ENCODE measurements around the gene FOXD2.

FOXD2 gene

DNA sequence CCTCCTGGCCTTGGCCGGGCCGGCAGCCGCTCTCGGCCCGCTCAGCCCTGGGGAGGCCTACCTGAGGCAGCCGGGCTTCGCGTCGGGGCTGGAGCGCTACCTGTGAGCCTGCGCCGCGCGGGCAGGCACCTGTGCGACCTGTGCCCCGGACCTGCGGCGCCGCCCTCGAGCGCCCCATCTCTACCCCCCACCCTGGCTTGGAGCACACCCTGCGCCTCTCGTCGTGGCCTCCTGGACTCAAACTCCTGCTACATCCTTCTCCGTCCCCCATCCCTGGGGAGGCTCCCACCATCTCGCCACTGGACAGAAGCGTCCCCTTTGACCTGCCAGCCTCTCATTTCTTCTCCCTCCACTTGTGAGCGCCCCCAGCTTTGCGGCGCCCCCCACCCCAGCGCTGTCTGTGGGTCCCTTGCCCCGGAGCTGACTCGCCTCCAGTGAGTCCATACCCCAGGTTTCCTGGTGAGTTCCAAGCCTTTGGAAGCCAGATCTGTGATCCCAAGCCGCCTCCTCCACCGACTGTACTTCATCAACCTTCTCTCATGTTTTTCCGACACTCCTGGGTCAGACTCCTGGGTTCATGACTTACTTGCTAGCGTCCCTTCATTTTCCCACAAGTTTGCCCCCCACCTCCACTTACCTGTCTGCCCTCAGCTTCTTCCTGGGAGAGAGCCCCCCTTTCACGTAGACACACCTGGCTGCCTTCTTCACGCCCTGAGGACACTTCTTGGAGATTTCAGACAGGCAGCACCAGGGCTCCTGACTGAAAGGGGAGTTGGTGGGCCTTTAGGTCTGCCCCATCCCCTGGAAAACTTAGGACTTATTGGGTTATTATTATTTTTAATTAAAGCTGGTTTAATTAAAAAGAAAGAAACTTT, 20.4 kb upstream of the FOXD2 start:
- DNase-seq (ENCODE audit: low spot score): no peak

DNA sequence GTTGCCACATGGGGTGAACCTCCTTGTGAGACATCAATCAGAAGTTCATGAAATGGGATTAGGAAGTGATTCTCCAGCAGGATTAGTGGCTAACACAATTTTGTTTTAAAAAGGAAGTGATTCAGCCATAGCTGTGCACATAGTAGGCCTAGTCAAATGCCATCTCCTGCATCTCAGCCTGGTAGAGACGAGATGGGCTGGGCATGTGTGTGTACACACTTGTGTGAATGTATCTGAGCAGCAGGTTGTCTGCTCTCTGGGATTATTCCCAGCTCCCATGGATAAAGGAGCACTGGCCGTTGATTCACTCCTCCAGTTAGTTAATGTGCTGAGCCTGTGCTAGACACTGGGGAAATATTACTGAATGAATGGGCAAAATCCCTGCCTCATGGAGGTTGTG, 19.7 kb upstream of the FOXD2 start:
- no peak for DNase-seq (ENCODE audit: low spot score)

DNA sequence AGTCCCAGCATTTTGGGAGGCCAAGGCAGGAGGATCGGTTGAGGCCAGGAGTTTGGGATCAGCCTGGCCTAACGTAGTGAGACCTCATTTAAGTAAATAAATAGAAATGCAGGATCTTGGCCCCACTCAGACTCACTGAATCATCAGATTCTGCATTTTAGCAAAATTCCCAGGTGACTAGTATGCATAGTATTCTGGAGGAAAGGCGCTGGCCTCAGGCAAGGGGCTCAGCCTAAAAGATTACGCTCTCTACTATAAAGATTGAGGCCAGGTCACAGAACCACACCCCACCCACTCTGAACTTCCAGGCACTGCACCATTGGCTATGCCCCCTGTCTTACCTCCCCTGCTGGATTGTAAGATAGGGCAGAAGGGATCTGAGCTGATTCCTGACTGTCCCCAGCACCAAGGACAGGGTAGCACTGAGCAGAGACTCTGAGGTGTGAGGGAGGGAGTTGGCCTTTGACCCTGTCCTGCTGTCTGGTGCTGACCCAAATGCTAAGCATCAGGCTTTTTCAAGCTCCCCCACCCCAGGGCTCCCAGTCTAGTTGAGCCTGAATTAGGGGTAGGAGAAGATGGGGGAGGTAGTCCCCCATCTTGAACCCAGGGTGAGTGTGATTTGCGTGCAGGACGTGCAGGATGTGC, 19.0 kb upstream of the FOXD2 start:
- DNase-seq (ENCODE audit: low spot score): no peak

DNA sequence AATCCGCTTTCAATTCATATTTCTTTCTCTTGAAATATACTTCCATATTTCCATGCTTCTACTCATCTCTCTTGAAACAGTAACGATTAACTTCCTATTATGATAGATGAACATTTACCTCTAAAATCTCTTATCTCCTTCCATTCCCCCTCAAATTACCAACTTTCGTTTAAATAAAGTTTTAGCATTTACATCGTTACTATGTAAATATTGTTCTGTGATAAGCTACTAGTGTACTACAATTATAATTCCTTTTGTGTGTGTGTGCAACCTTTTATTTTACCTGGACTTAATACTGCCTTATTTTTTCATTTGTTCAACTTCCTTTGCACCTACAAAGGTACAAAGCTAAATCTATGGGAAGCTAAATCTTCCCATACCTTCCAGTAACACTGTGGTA, 17.3 kb upstream of the FOXD2 start:
- no peak for DNase-seq (ENCODE audit: low spot score)

DNA sequence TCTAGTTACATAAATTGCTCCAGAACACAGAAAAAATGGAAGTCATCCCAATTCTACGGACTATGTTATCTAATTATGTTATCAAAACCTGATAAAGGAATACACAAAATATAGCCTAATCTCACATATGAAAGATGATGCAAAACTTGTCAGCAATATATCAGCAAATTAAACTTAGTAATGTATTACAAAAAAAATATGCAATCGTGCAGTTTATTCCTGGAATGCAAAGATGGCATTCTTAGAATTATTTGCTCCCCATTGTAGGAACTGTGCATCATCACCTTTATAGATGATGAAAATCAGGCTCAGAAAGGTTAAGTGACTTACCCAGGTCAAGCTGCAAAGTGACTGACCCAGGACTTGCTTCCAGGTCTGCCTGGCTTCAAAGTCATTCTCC, 14.0 kb upstream of the FOXD2 start:
- DNase-seq (ENCODE audit: low spot score): no peak

DNA sequence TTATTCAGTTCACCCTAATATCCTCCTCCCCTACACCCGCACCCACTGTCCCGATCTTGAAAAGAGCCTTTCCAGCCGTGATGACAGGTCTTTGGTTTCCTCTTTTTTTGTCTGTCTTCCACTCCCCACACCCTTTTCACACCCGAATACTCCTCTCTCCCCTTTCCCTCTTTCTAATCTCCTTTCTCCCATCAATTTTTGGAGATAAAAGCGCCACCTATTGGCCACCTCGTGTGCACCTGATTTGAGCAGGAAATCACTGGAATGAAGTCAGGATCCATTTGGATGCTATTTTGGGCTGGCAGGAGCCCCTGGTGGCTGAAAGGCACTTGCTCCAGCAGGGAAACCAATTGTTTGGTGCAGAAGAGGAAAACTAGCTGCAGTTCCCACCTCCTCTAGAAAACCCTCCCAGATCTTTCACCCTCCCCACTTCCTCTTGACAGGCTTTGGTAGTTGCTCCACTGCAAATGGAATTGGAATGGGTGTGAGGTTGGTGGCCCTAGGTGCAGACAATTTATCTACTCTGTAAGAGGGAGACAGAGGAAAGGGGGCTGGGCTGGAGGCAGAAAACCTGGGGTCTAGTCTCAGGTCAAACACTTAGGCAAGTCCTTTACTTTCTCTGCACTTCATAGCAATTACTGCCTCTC, 13.4 kb upstream of the FOXD2 start:
- peak; percentile 34 for DNase-seq (ENCODE audit: low spot score)

DNA sequence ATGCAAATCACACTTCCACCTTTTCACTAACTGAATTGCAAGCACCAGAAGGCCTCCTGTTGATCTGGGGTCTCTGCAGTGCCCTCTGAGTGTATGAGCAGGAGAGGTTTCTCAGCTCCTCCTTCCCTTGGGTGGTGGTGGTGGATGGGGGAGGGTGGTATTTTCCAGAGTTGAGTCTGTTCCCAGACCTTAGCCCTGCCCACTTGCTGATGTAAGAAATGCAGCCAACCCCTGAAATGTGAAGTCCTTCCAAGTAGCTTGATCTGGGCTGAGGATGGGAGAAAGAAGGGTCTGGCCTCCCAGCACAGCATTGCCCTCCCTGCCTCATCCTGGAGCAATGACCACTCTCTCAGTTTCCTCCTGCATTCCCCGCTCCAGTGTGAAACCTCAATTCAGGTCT, 6.3 kb upstream of the FOXD2 start:
- no peak for DNase-seq (ENCODE audit: low spot score)

DNA sequence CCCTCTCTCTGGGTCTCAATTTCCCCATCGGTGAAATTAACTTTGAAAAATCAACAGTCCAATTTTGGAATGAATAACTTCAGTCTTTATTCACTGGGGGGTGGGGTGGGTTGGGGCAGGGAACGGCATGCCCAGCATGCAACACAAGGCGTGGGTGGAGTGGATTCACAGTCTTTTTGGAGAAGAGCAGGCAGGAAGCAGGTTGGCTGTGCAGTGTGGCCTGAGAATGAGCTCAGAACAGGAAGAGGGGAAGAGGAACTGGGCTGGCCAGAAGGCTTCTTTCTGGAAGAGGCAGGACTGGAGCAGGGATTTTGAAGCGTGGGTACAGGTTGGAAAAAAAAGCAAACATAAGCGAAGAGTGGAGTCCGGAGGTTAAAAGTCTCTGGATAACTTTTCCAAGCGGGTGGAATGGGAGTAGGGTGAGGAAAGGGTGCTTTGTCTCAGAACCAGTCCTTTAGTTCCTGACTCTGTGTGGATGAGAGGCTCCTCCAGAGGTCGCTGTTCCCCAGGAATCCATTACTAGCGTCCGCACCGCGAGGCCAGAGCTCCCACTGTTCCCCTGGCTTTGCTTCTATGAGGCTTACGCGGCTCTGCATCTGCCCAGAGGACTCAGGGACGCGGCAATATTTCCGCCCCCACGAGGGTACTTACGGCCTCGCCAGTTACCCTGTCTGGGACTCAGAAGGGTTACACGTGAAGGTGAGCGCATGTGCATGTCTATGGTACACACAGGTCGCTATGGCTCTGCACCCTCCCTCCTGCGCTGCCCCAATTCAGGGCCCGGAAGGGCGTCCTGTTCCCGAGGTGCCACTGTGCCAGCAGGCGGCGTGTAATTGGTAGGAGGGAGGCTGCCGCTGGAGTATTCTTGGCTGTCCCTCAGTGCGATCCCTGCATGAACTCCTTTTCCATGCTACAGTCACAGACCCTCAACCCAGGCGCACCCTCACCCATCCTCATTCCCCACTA, 5.5 kb upstream of the FOXD2 start:
- DNase-seq (ENCODE audit: low spot score): peak; percentile 50

DNA sequence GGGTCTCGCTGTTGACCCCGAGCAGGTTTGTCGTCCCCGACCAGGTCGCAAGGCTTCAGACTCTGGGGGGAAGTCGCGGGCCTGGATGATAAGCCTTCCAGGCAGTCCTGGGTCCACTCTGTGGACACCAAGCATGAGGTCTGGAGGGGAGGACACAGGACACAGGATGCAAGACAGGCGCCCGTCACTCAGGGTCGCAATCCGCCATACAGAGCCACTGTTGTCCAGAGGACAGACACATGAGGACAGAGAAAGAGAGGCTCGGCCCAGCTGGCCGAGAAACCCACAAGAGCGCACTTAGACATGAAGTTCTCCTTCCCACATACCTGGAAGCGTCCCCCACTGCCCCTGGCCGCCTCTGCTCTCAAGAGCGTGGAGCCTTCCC, 4.8 kb upstream of the FOXD2 start:
- no peak for DNase-seq (ENCODE audit: low spot score)

DNA sequence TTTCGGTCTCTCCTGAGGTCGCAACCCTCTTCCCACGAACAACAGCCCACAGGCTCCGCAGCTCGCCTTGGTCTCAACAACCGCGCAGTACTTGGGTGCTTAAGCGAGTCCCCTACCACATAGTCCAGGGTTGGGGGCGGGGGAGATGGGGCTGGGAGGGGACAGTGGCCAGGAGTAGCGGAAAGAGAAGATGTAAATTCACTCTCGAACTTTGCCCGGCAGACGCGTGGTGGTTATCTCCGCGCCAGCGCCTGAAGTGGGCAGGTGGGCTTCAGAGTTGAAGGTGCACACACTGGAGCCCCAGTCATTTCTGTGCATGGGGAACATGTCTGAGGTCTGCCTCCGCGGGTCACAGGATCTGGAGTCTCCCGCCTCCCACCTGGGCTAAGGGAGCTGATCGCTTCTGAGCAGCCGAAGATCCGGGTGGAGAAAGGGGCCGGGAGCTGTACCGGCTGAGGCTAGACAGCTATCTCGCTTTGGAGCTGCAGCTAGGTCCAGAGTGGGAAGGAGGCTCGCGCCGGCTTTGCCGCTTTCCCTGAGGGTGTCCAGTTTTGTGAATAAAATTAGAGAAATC, 4.3 kb upstream of the FOXD2 start:
- no peak for DNase-seq (ENCODE audit: low spot score)

DNA sequence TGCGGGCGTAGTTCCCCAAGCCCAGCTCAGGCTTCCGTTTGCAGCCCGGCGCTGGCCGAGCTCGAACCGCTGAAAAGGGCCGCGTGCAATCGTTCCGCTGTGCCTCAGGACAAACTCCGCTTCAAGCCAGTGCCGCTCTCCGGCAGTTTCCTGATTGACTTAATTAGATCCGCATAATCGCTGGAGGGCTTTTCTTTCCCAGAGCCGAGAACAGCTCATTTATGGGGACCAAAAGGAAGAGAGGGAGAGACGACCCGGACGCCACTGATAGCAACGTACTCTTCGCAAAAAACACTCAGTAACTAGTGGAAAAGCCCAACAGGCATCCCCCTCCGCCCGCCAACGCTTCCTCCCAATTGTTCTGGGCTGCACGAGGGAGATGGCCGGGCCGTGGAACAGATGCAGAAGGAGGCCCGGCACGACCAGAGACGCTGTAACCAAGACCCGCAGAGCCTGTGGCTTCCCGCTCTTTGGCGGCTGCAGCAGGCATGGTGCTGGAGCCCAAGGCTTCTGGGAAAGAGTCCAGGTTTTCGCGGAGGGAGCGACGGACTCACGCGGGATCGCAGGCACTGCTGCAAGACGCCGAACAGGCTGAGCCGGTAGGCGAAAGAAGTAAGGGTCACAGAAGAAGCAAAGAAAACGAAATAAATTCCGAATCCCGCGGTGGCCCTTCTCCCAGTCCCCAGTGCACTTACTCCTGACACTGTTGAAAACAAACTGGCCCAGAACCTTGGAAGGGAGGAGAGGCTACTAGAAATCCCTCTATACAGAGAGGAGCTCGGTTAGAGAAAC, 3.6 kb upstream of the FOXD2 start:
- no peak for DNase-seq (ENCODE audit: low spot score)

DNA sequence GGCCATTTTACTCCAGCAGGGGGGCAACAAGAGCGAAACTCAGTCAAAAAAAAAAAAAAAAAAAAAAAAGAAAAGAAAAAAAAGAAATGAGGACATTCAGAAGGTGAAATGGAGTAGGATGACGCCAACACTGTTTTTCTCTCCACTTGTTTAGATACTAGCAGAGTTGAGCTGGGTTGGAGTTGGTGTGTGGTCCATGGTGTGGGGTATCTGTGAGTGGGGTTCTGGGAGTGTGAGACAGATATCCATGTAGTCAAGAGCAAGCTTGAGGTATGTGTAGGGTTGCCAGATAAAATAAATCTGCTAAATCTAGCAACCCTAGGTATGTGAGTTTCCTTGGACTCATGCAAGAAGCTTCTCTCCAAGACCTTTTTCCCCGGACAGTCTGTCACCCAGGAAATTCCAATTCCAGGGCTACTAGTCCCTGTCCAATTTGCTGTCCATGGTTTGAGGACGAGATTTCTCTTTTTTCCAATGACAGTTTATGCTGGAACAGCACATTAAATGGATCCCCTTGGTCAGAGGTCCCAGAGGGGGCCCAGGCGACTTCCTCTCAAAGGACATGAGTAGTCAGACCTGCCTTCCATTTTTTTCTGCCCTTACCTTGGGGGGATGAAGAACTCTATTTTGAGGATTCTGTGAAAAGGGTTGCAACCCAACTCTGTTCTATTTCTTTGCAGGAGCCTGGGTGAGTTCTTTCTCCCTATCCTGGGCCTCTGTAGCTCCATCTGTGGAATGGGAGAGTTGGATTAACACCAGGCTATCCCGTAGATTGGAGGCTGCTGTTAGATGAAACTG, 2.1 kb upstream of the FOXD2 start:
- DNase-seq (ENCODE audit: low spot score): no peak

DNA sequence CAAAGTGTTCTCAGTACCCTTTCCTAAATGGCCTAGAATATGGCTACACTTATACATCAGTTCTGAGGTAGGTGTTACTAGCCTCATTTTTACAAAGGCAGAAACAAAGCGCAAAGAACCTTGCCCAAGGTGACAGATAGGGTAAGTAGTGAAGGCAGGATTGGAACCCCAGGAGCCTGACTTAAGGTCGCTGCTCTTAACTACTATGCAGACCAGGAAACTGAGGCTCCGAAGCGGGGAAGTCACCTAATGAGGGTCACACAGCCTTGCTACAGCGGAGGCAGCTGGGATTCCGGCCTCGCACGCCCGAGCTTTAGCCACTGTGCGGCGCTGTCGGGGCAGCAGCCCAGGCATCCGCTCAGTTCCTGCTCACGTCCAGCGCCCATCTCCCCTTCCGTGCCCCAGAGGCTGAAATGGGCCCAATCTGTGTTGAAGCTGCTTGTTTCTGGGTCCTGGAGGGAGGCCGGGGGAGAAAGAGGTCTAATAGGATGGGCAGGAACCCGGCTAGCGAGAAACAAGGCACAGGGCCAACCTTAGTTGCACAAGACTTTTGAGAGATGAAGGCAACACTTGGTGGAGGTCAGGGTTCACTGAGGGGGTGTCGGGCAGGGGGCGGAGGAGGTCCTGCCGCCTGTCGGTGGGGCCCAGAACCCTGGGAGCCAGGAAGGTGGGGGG, 1.4 kb upstream of the FOXD2 start:
- DNase-seq (ENCODE audit: low spot score): peak; percentile 62

DNA sequence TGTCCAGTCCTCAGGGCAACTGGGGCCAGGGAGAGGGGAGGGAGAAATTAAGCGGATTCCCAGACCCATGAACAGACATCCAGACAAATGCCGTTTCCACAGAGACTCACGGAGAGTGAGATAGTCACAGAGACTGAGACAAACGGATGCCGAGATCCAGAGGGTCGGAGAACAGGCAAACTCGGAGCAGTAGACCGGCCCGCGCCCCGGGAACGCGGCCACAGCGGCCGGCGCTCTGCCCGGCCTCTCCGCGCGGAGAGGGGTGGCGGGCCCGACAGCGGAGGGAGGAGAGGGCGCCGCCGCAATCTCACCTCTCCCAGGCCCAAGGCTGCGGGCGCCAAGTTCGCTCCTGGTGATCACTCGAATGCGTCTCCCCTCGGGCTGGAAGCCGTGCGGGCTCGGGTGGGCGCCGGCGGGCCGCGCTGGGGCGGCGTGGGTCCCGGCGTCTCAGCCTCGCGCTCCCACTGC, 831 bp upstream of the FOXD2 start:
- peak; percentile 8 for DNase-seq (ENCODE audit: low spot score)

DNA sequence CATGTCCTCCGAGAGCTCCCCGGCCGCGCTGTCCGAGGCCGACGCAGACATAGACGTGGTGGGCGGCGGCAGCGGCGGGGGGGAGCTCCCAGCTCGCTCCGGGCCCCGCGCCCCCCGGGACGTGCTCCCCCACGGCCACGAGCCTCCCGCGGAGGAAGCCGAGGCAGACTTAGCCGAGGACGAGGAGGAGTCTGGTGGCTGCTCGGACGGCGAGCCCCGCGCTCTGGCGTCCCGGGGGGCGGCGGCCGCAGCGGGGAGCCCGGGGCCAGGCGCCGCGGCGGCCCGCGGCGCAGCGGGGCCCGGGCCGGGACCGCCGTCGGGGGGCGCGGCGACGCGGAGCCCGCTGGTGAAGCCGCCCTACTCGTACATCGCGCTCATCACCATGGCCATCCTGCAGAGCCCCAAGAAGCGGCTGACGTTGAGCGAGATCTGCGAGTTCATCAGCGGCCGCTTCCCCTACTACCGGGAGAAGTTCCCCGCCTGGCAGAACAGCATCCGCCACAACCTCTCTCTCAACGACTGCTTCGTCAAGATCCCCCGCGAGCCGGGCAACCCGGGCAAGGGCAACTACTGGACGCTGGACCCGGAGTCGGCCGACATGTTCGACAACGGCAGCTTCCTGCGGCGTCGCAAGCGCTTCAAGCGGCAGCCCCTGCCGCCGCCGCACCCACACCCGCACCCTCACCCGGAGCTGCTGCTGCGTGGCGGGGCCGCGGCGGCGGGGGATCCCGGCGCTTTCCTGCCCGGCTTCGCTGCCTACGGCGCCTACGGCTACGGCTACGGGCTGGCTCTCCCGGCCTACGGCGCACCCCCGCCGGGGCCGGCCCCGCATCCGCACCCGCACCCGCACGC, 547 bp downstream of the FOXD2 start:
- DNase-seq (ENCODE audit: low spot score): no peak

DNA sequence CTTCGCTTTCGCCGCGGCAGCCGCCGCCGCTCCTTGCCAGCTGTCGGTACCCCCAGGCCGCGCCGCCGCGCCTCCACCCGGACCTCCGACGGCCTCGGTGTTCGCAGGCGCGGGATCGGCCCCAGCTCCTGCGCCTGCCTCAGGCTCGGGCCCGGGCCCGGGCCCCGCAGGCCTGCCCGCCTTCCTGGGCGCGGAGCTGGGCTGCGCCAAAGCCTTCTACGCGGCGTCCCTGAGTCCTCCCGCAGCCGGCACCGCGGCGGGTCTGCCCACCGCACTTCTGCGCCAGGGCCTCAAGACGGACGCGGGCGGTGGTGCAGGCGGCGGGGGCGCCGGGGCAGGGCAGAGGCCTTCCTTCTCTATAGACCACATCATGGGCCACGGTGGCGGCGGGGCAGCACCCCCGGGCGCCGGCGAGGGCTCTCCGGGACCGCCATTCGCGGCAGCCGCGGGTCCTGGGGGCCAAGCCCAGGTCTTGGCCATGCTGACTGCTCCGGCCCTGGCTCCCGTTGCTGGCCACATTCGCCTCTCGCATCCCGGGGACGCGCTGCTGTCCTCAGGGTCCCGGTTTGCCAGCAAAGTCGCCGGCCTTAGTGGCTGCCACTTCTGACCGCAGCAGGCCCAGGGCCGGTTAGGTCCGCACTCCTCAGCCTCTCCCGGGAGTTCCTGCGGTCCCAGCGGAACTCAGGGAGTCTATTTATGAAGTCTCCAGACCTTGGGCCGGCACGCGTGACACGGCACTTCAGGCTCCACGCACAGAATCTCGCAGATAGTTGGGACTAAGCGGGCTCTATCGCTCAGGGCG, 1.4 kb downstream of the FOXD2 start:
- DNase-seq (ENCODE audit: low spot score): no peak

DNA sequence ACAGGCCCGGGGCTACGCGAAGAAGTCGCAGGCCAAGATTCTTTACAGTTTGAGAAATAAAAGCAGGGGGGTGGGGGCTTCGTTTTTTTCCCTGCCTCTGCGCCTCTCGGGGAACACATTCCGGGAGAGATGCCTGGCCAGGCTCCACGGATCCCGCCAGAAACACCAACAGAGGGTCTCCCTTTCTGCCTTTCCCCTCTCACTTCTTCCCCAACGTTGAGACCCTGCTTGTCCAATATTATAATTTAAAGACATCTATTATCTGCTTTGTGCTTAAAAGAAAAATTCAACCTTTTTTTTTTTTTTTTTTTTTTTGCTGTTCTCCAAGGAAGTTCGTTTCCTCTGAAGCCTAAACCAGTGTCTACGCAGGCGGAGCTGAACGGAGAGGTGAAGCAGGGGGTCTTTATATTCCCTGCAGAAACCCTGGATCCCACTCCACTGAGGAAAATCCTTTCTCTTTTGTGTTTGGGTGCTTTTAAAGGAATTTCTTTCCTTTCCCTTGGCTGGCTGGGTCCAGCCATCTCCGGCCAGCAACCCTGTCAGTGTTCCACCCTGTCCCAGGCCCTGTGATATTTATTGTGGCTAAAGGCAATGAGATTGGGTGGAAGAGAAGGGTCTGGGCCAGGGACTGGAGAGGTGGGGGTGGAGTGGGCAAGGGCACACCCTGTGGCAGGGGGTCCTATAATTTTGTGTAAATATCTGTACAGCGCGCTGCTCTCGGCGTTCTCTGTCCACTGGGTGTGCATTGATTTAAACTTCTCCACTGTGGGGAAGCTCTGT, 2.2 kb downstream of the FOXD2 start:
- DNase-seq (ENCODE audit: low spot score): no peak

All from hematopoietic multipotent progenitor cell treated with erythropoietin and hydrocortisone succinate and interleukin-3 and kit ligand, for 15 days (in vitro differentiated cells).